ENCODE data around the gene RHCE.
"Not testable (repeated sequence)": the region's sequence is repeated elsewhere in the genome, so short reads cannot be mapped to it uniquely, and the experiment has no call there.

GRCh38 chr1:25412872-25413623, 7.6 kb downstream of the RHCE start:
- TF ChIP-seq CTCF (conservative IDR thresholded peaks at IDR 0.05; ENCODE audit: low read depth, low read length); EZH2 (IDR thresholded peaks at IDR 0.05; ENCODE audit: borderline replicate concordance, low read depth, low read length, poor library complexity, severe bottlenecking): not testable (repeated sequence)

All from A673 (cell line).